ENCODE measurements around the gene PSENEN.

DNA sequence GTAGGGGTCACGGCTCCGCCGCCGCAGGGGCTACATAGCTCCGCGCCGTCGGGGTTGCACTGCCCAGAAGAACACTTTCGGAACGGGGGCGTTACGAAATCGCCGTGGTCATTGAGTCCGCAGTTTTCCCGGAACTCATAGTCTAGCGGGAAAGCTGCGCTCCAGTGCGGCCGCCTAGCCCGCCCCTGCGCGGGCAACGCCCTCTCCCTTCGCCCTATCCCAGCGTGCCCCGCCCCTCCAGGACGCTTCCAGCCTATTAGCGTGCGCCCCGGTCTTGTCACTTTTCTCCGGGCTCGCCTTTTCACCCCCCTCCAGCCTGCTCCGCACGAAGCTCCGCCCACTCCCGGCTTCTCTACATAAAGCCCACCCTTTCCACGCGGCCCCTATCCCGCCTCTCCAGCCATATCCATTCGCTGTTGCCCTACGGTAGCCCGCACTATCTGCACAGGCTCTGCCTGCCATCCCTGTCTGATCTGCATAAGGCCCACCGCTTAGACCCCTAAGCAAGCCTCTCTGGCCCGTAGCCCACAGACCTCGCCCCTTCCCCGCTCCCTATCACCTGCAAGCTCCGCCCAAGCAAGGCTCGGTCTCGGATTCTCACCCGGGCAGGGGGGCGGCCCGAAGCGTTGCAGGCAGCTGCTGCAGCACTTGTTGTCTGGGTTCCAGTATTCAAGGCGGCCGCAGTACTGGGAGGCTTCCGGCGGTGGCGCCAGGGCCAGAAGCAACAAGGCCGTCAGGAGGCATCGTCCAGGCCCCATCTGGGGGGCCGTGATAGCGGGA is 4.8 kb upstream of the PSENEN start:
- TF ChIP-seq SMAD3 (CRISPR knock-in tag; conservative IDR thresholded peaks at IDR 0.05), result no peak
- TF ChIP-seq BACH1 (tag; IDR thresholded peaks at IDR 0.05), result no peak
- TF ChIP-seq SREBF2 (CRISPR knock-in tag; IDR thresholded peaks at IDR 0.05), result no peak
- TF ChIP-seq, protein P1, sequence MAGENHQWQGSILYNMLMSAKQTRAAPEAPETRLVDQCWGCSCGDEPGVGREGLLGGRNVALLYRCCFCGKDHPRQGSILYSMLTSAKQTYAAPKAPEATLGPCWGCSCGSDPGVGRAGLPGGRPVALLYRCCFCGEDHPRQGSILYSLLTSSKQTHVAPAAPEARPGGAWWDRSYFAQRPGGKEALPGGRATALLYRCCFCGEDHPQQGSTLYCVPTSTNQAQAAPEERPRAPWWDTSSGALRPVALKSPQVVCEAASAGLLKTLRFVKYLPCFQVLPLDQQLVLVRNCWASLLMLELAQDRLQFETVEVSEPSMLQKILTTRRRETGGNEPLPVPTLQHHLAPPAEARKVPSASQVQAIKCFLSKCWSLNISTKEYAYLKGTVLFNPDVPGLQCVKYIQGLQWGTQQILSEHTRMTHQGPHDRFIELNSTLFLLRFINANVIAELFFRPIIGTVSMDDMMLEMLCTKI (IDR thresholded peaks at IDR 0.05; ENCODE audit: partially characterized antibody), result no peak
- TF ChIP-seq, protein P2, sequence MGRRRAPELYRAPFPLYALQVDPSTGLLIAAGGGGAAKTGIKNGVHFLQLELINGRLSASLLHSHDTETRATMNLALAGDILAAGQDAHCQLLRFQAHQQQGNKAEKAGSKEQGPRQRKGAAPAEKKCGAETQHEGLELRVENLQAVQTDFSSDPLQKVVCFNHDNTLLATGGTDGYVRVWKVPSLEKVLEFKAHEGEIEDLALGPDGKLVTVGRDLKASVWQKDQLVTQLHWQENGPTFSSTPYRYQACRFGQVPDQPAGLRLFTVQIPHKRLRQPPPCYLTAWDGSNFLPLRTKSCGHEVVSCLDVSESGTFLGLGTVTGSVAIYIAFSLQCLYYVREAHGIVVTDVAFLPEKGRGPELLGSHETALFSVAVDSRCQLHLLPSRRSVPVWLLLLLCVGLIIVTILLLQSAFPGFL (CRISPR knock-in tag; IDR thresholded peaks at IDR 0.05), result no peak
